IMR-90 (cell line): ENCODE results near the gene CDK8. TPM values are rescaled to one million over a fixed set of nuclear protein-coding genes. Genes with fewer than 3 reads are reported as not detected.

Source experiments
- ATAC-seq: fragments of 200-7000 bp; cut with Tn5 transposase; 2 replicates; pipeline ENCODE4 v1.9.1; 2020; ENCODE audit warnings: low read depth, mild to moderate bottlenecking, moderate library complexity
- BruUV-seq: library from RNA; stranded (reverse); fragments of 400-500 nt; replicated peaks from 2 replicates; lab custom pipeline; 2021; lab: Mats Ljungman, UMichigan
- CTCF ChIA-PET: fragments of 300-600 bp; formaldehyde crosslinking; extraction: SDS; loops from one replicate; lab custom pipeline; 2021; ENCODE audit warnings: antibody characterized with exemption; lab: Yijun Ruan, JAX
- POLR2A ChIA-PET: fragments of 300-600 bp; sonication (Branson Sonifier 250); formaldehyde crosslinking; loops from one replicate; lab custom pipeline; 2022; ENCODE audit warnings: antibody characterized with exemption; ENCODE audit not compliant: unreplicated experiment; lab: Charles Lee
- DNase-seq: peaks from one replicate; pipeline ENCODE4 v3.0.0; 2013
- H2AFZ ChIP-seq: replicated peaks from 2 replicates; pipeline ENCODE3; 2013; ENCODE audit warnings: low read length, mild to moderate bottlenecking; ENCODE audit not compliant: poor library complexity
- H2AK5ac ChIP-seq: 2 replicates; pipeline ENCODE4 v1.6.1; 2013; ENCODE audit warnings: low read depth, low read length, inconsistent platforms
- H2AK9ac ChIP-seq: replicated peaks from 2 replicates; pipeline ENCODE3; 2013; ENCODE audit warnings: mild to moderate bottlenecking, low read depth, low read length, moderate library complexity; ENCODE audit not compliant: poor library complexity
- H2BK120ac ChIP-seq: 2 replicates; pipeline ENCODE4 v1.6.1; 2013; ENCODE audit warnings: low read depth, low read length, inconsistent platforms
- H2BK15ac ChIP-seq: 3 replicates; pipeline ENCODE4 v1.6.1; 2013; ENCODE audit warnings: low read depth, low read length, inconsistent platforms
- H2BK20ac ChIP-seq: 2 replicates; pipeline ENCODE4 v1.6.1; 2013; ENCODE audit warnings: low read depth, mild to moderate bottlenecking, inconsistent platforms, low read length, moderate library complexity
- H2BK5ac ChIP-seq: 2 replicates; pipeline ENCODE4 v1.6.1; 2013; ENCODE audit warnings: mild to moderate bottlenecking, low read depth, low read length, inconsistent platforms; ENCODE audit not compliant: poor library complexity, severe bottlenecking
- H3K14ac ChIP-seq: replicated peaks from 2 replicates; pipeline ENCODE4 v1.6.1; 2013; ENCODE audit warnings: low read depth, low read length, inconsistent platforms
- H3K18ac ChIP-seq: 2 replicates; pipeline ENCODE4 v1.6.1; 2013; ENCODE audit warnings: low read depth, low read length, control low read depth
- H3K23ac ChIP-seq: 2 replicates; pipeline ENCODE4 v1.6.1; 2013; ENCODE audit warnings: low read depth, low read length, inconsistent platforms
- H3K27ac ChIP-seq: 2 replicates; pipeline ENCODE4 v1.5.1; 2013; ENCODE audit warnings: mild to moderate bottlenecking, control low read depth, low read length; ENCODE audit not compliant: insufficient read depth
- H3K27me3 ChIP-seq: 2 replicates; pipeline ENCODE4 v1.6.1; 2013; ENCODE audit warnings: low read length; ENCODE audit not compliant: control insufficient read depth, insufficient read depth
- H3K36me3 ChIP-seq: 2 replicates; pipeline ENCODE4 v1.6.1; 2013; ENCODE audit warnings: low read length, mixed read lengths; ENCODE audit not compliant: control insufficient read depth, insufficient read depth
- H3K4ac ChIP-seq: 2 replicates; pipeline ENCODE4 v1.6.1; 2013; ENCODE audit warnings: low read depth, low read length, inconsistent platforms
- H3K4me1 ChIP-seq: 2 replicates; pipeline ENCODE4 v1.6.1; 2013; ENCODE audit warnings: low read length, mixed read lengths; ENCODE audit not compliant: control insufficient read depth, insufficient read depth
- H3K4me2 ChIP-seq: 2 replicates; pipeline ENCODE4 v1.6.1; 2013; ENCODE audit warnings: low read depth, mild to moderate bottlenecking, control low read depth, low read length, moderate library complexity
- H3K4me3 ChIP-seq: 2 replicates; pipeline ENCODE4 v1.5.1; 2013; ENCODE audit warnings: low read depth, mild to moderate bottlenecking, control low read depth, low read length, moderate library complexity; ENCODE audit not compliant: insufficient read depth
- H3K56ac ChIP-seq: 2 replicates; pipeline ENCODE4 v1.6.1; 2013; ENCODE audit warnings: low read length, inconsistent platforms; ENCODE audit not compliant: insufficient read depth; ENCODE audit errors: extremely low read depth
- H3K79me1 ChIP-seq, 2 experiments: 2 replicates each; pipeline ENCODE4 v1.6.1; 2013; ENCODE audit warnings: low read length in 2 of 2, inconsistent platforms in 1 of 2, low read depth in 1 of 2
- H3K9ac ChIP-seq: 2 replicates; pipeline ENCODE4 v1.6.1; 2013; ENCODE audit warnings: low read depth, low read length, control low read depth
- H3K9me1 ChIP-seq: 2 replicates; pipeline ENCODE4 v1.6.1; 2013; ENCODE audit warnings: low read length, inconsistent platforms; ENCODE audit not compliant: insufficient read depth
- H3K9me3 ChIP-seq: 2 replicates; pipeline ENCODE4 v1.6.1; 2013; ENCODE audit warnings: low read length; ENCODE audit not compliant: control insufficient read depth, insufficient read depth
- H4K20me1 ChIP-seq: 2 replicates; pipeline ENCODE4 v1.6.1; 2013; ENCODE audit warnings: low read length, inconsistent platforms; ENCODE audit not compliant: insufficient read depth
- H4K5ac ChIP-seq: 2 replicates; pipeline ENCODE4 v1.6.1; 2013; ENCODE audit warnings: mild to moderate bottlenecking, low read depth, low read length, control low read depth
- H4K8ac ChIP-seq, 2 experiments: 2 replicates each; pipeline ENCODE4 v1.6.1; 2013; ENCODE audit warnings: low read depth in 2 of 2, low read length in 2 of 2, control low read depth in 1 of 2, inconsistent platforms in 1 of 2
- H4K91ac ChIP-seq: 2 replicates; pipeline ENCODE4 v1.6.1; 2013; ENCODE audit warnings: low read depth, low read length, inconsistent platforms; ENCODE audit not compliant: insufficient read depth
- CEBPB ChIP-seq: IDR thresholded peaks from 2 replicates; pipeline ENCODE4 v1.6.1; 2012; ENCODE audit warnings: low read depth, low read length, improper control_type of control experiment
- CHD1 ChIP-seq: IDR thresholded peaks from 2 replicates; pipeline ENCODE4 v1.6.1; 2012; ENCODE audit warnings: low read depth, low read length, improper control_type of control experiment
- MAFK ChIP-seq: IDR thresholded peaks from 2 replicates; pipeline ENCODE4 v1.6.1; 2012; ENCODE audit warnings: low read depth, low read length, improper control_type of control experiment
- MAZ ChIP-seq: IDR thresholded peaks from 2 replicates; pipeline ENCODE4 v1.6.1; 2012; ENCODE audit warnings: low read depth, mild to moderate bottlenecking, low read length, improper control_type of control experiment, moderate library complexity, borderline replicate concordance
- RCOR1 ChIP-seq: IDR thresholded peaks from 2 replicates; pipeline ENCODE4 v1.6.1; 2012; ENCODE audit warnings: mild to moderate bottlenecking, low read length, improper control_type of control experiment; ENCODE audit not compliant: insufficient replicate concordance
- SMC3 ChIP-seq: fragments of 150-350 bp; IDR thresholded peaks from 2 replicates; pipeline ENCODE4 v1.6.1; 2016; ENCODE audit warnings: low read depth, mild to moderate bottlenecking, antibody characterized with exemption, low read length, moderate library complexity
- WGBS, 2 experiments: methylation state at CpG; one replicate each; pipeline versions ENCODE4 v1.1.5 to v1.1.7; 2013; ENCODE audit warnings: missing lambda C conversion rate in 2 of 2; ENCODE audit not compliant: insufficient read length in 1 of 2; ENCODE audit errors: extremely low coverage in 2 of 2; 5-methylcytosine and 5-hydroxymethylcytosine counted together
- dilution Hi-C: fragments of 300-500 bp; cut with HindIII; formaldehyde crosslinking; loops from one replicate; pipeline ENCODE4 v1.14.3; 2018; ENCODE audit warnings: low sequenced_read_pairs; ENCODE audit not compliant: unreplicated experiment
- in situ Hi-C: fragments of 300-500 bp; cut with MboI; formaldehyde crosslinking; loops from 3 replicates; pipeline ENCODE4 v1.14.3; 2019; ENCODE audit warnings: low sequenced_read_pairs, inconsistent platforms, mixed read lengths
- intact Hi-C: fragments of 100-400 bp; cut with micrococcal nuclease; formaldehyde crosslinking; loops from 2 replicates; pipeline ENCODE4 v1.10.0; 2022
- polyA plus RNA-seq, 3 experiments: library from polyadenylated mRNA; depleted of rRNA; stranded (reverse); fragments of >200 nt; gene quantifications; 2 replicates each; pipeline ENCODE4 v1.2.3, GENCODE V29; 2012; ENCODE audit warnings: low replicate concordance in 1 of 3
- total RNA-seq: library from RNA; depleted of rRNA; stranded (reverse); fragments of >200 nt; gene quantifications from 2 replicates; pipeline ENCODE4 v1.2.3, GENCODE V29; 2012

CDK8 gene
- total and polyA plus RNA-seq, 2 of the 4 experiments (the other 2 are of a cell fraction), result 15.4 to 19.0 TPM

GRCh38 chr13:26229080-26229615 lies 24.8 kb upstream of the CDK8 start:
- dilution Hi-C loops (no loop called here), intact Hi-C loops (no loop called here), in situ Hi-C loops (no loop called here)
- H2BK120ac ChIP-seq, result no peak overlapping the region
- no peak overlapping the region for H2BK15ac ChIP-seq
- H2BK20ac ChIP-seq, result no peak overlapping the region
- H3K23ac ChIP-seq, result no peak overlapping the region
- H3K18ac ChIP-seq, result no peak overlapping the region
- H3K9ac ChIP-seq, result no peak overlapping the region
- H3K36me3 ChIP-seq, result no peaks in the 10 kb centered on the region
- no peaks in the 10 kb centered on the region for H3K9me3 ChIP-seq
- H2AFZ ChIP-seq, result no peak overlapping the region
- no peaks in the 10 kb centered on the region for H3K4me1 ChIP-seq
- no peak overlapping the region for H4K5ac ChIP-seq
- no peak overlapping the region for H4K8ac ChIP-seq
- H3K27ac ChIP-seq, result no peak overlapping the region
- no peak overlapping the region for H3K4me2 ChIP-seq
- CTCF ChIA-PET, result no interaction called here
- H2AK9ac ChIP-seq, result no peak overlapping the region
- no peak overlapping the region for H2BK5ac ChIP-seq
- DNase-seq (no peak), ATAC-seq (no peak)
- H3K79me1 ChIP-seq, result no peaks in the 10 kb centered on the region
- H3K4me3 ChIP-seq, result no peak overlapping the region
- no peak overlapping the region for H3K14ac ChIP-seq
- TF ChIP-seq MAFK, result no peak
- no peak for TF ChIP-seq RCOR1
- no peak for TF ChIP-seq MAZ
- TF ChIP-seq SMC3, result no peak
- no peak for TF ChIP-seq CEBPB
- TF ChIP-seq CHD1, result no peak
- no peak overlapping the region for H3K56ac ChIP-seq
- H3K9me1 ChIP-seq, result no peaks in the 10 kb centered on the region
- H4K20me1 ChIP-seq, result no peaks in the 10 kb centered on the region
- H3K27me3 ChIP-seq, result peaks cover 2% of the 10 kb centered on the region; the same call in 1 of the 2 replicates
- H3K4ac ChIP-seq, result no peak overlapping the region
- WGBS, 2 experiments, result 61% methylated on average over 4 of the region's 13 CpGs; no CpG with 5 or more reads in 1 of the 2 experiments
- BruUV-seq, result no TSS peak
- H4K91ac ChIP-seq, result no peak overlapping the region
- no peak overlapping the region for H2AK5ac ChIP-seq
- POLR2A ChIA-PET, result no interaction called here
